Measurements from ENCODE around the gene PLD1.

The PLD1 gene

DNA sequence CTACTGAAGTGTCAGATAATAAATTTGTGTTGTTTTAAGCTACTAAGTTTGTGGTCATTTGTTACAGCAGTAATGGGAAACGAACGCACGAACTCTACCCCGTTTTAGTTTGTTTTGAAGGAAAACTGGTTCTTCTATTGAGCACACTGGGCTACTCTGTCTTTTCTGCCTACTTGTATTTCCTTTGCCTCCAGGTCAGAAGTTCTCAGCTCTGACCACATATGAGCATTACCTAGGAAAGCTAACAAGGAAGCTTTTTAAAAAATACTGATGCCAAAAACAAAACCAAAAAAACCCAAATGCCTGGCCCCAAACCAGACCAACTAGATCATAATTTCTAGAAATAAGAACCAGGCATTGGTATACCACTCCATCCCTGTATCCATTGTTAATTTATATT, 193.5 kb downstream of the PLD1 start (continued):
- TF ChIP-seq, protein P1, sequence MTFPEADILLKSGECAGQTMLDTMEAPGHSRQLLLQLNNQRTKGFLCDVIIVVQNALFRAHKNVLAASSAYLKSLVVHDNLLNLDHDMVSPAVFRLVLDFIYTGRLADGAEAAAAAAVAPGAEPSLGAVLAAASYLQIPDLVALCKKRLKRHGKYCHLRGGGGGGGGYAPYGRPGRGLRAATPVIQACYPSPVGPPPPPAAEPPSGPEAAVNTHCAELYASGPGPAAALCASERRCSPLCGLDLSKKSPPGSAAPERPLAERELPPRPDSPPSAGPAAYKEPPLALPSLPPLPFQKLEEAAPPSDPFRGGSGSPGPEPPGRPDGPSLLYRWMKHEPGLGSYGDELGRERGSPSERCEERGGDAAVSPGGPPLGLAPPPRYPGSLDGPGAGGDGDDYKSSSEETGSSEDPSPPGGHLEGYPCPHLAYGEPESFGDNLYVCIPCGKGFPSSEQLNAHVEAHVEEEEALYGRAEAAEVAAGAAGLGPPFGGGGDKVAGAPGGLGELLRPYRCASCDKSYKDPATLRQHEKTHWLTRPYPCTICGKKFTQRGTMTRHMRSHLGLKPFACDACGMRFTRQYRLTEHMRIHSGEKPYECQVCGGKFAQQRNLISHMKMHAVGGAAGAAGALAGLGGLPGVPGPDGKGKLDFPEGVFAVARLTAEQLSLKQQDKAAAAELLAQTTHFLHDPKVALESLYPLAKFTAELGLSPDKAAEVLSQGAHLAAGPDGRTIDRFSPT (tag by site-specific recombination; IDR thresholded peaks at IDR 0.05) = no peak
- TF ChIP-seq IKZF3 (tag by site-specific recombination; IDR thresholded peaks at IDR 0.05) = no peak
- TF ChIP-seq ZBTB1 (tag by site-specific recombination; IDR thresholded peaks at IDR 0.05) = no peak
- no peak for TF ChIP-seq ZNF10 (tag by site-specific recombination; IDR thresholded peaks at IDR 0.05)
- TF ChIP-seq ZNF707 (tag by site-specific recombination; IDR thresholded peaks at IDR 0.05) = no peak

DNA sequence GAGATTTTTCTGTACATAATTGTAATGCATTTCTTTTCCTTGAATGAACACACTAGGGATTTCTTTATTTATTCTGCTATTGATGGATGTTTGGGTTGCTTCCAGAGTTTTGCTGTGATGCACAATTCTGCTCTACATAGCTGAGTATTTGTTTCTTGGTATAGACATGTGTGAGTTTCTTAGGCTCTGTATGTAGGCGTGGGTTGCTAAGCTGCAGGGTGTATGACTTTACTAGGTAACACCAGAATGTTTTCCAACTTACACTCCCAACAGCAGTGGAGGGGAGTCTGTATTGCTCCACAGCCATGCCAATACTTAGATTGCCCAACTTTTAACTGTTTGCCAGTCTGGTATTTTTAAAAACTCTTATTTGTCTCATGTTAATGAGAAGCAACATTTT, 194.6 kb downstream of the PLD1 start:
- H3K27ac ChIP-seq (ENCODE audit: extremely low read depth, low read depth, low read length) = no peak overlapping the region
- ChIA-PET POLR2A (no interaction called here), CTCF (no interaction called here)
- 0 out of 2 replicates have a peak, but pooled peaks cover 3% of the 10 kb centered on the region for H3K4me1 ChIP-seq (ENCODE audit: control insufficient read depth, insufficient read depth, low read length)
- no peaks in the 10 kb centered on the region for H3K9me3 ChIP-seq (ENCODE audit: control insufficient read depth, insufficient read depth, low read depth, low read length)
- H3K36me3 ChIP-seq (ENCODE audit: control insufficient read depth in 2 of 2, insufficient read depth in 1 of 2, low read length in 2 of 2) = peaks cover 0 to 7% of the 10 kb centered on the region in 2 experiments; a peak in 1 of 3 replicates
- no peak for TF ChIP-seq KLF8 (tag by site-specific recombination; IDR thresholded peaks at IDR 0.05)
- no peak for TF ChIP-seq GLI2 (tag by site-specific recombination; IDR thresholded peaks at IDR 0.05; ENCODE audit: borderline replicate concordance, low read depth)
- TF ChIP-seq ZNF416 (tag by site-specific recombination; IDR thresholded peaks at IDR 0.05) = no peak
- no peak for TF ChIP-seq ZNF214 (tag by site-specific recombination; IDR thresholded peaks at IDR 0.05; ENCODE audit: borderline replicate concordance)
- TF ChIP-seq, protein P2, sequence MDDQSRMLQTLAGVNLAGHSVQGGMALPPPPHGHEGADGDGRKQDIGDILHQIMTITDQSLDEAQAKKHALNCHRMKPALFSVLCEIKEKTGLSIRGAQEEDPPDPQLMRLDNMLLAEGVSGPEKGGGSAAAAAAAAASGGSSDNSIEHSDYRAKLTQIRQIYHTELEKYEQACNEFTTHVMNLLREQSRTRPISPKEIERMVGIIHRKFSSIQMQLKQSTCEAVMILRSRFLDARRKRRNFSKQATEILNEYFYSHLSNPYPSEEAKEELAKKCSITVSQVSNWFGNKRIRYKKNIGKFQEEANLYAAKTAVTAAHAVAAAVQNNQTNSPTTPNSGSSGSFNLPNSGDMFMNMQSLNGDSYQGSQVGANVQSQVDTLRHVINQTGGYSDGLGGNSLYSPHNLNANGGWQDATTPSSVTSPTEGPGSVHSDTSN (CRISPR knock-in tag; IDR thresholded peaks at IDR 0.05) = no peak
- peak; percentile 8; the same call in 1 of the 2 replicates for TF ChIP-seq ZFHX2 (tag by site-specific recombination; conservative IDR thresholded peaks at IDR 0.05)
- TF ChIP-seq, protein P3, sequence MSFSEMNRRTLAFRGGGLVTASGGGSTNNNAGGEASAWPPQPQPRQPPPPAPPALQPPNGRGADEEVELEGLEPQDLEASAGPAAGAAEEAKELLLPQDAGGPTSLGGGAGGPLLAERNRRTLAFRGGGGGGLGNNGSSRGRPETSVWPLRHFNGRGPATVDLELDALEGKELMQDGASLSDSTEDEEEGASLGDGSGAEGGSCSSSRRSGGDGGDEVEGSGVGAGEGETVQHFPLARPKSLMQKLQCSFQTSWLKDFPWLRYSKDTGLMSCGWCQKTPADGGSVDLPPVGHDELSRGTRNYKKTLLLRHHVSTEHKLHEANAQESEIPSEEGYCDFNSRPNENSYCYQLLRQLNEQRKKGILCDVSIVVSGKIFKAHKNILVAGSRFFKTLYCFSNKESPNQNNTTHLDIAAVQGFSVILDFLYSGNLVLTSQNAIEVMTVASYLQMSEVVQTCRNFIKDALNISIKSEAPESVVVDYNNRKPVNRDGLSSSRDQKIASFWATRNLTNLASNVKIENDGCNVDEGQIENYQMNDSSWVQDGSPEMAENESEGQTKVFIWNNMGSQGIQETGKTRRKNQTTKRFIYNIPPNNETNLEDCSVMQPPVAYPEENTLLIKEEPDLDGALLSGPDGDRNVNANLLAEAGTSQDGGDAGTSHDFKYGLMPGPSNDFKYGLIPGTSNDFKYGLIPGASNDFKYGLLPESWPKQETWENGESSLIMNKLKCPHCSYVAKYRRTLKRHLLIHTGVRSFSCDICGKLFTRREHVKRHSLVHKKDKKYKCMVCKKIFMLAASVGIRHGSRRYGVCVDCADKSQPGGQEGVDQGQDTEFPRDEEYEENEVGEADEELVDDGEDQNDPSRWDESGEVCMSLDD (tag by site-specific recombination; IDR thresholded peaks at IDR 0.05) = no peak
- TF ChIP-seq, protein P4, sequence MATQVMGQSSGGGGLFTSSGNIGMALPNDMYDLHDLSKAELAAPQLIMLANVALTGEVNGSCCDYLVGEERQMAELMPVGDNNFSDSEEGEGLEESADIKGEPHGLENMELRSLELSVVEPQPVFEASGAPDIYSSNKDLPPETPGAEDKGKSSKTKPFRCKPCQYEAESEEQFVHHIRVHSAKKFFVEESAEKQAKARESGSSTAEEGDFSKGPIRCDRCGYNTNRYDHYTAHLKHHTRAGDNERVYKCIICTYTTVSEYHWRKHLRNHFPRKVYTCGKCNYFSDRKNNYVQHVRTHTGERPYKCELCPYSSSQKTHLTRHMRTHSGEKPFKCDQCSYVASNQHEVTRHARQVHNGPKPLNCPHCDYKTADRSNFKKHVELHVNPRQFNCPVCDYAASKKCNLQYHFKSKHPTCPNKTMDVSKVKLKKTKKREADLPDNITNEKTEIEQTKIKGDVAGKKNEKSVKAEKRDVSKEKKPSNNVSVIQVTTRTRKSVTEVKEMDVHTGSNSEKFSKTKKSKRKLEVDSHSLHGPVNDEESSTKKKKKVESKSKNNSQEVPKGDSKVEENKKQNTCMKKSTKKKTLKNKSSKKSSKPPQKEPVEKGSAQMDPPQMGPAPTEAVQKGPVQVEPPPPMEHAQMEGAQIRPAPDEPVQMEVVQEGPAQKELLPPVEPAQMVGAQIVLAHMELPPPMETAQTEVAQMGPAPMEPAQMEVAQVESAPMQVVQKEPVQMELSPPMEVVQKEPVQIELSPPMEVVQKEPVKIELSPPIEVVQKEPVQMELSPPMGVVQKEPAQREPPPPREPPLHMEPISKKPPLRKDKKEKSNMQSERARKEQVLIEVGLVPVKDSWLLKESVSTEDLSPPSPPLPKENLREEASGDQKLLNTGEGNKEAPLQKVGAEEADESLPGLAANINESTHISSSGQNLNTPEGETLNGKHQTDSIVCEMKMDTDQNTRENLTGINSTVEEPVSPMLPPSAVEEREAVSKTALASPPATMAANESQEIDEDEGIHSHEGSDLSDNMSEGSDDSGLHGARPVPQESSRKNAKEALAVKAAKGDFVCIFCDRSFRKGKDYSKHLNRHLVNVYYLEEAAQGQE (tag by site-specific recombination; IDR thresholded peaks at IDR 0.05) = no peak
- no peak overlapping the region for H3K4me3 ChIP-seq (ENCODE audit: low read depth, low read length)

DNA sequence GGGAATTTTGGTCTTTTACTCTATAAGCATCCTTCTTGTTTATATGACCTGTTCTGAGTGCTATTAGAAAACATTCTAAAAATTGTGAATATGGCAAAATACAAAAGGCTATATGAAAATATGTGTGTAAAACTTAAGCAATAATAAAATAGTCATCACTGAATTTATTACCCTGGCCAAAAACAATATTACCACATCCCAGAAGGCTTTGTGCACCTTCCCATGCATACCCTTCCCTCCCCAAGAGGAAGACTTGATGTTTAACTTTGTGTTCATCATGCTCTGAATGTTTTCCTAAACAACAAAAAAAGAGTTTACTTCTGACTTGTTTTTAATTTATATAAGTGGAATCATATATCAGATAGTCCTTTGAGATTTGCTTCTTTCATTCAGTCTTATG, 195.0 kb downstream of the PLD1 start:
- TF ChIP-seq, protein P5, sequence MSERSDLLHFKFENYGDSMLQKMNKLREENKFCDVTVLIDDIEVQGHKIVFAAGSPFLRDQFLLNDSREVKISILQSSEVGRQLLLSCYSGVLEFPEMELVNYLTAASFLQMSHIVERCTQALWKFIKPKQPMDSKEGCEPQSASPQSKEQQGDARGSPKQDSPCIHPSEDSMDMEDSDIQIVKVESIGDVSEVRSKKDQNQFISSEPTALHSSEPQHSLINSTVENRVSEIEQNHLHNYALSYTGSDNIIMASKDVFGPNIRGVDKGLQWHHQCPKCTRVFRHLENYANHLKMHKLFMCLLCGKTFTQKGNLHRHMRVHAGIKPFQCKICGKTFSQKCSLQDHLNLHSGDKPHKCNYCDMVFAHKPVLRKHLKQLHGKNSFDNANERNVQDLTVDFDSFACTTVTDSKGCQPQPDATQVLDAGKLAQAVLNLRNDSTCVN (tag by site-specific recombination; optimal IDR thresholded peaks at IDR 0.05) = no peak
- no peak for TF ChIP-seq ZNF426 (tag by site-specific recombination; IDR thresholded peaks at IDR 0.05)
- TF ChIP-seq ZNF654 (tag by site-specific recombination; IDR thresholded peaks at IDR 0.05; ENCODE audit: low read depth) = no peak
- no peak for TF ChIP-seq GLI2 (tag by site-specific recombination; IDR thresholded peaks at IDR 0.05; ENCODE audit: borderline replicate concordance, low read depth)
- no peak for TF ChIP-seq ZNF10 (tag by site-specific recombination; IDR thresholded peaks at IDR 0.05)
- no peak for TF ChIP-seq ZNF623 (tag by site-specific recombination; IDR thresholded peaks at IDR 0.05)
- no peak for TF ChIP-seq ZNF777 (tag by site-specific recombination; IDR thresholded peaks at IDR 0.05; ENCODE audit: borderline replicate concordance)
- no peak for TF ChIP-seq ZBTB17 (tag by site-specific recombination; IDR thresholded peaks at IDR 0.05)
- TF ChIP-seq SP7 (tag by site-specific recombination; IDR thresholded peaks at IDR 0.05) = no peak
- no peak for TF ChIP-seq ZNF624 (tag by site-specific recombination; IDR thresholded peaks at IDR 0.05)
- no peak for TF ChIP-seq KLF9 (tag by site-specific recombination; IDR thresholded peaks at IDR 0.05; ENCODE audit: low read depth)
- TF ChIP-seq ZNF707 (tag by site-specific recombination; IDR thresholded peaks at IDR 0.05) = no peak
- Histone ChIP-seq H3K27ac (ENCODE audit: extremely low read depth, low read depth, low read length) (no peak overlapping the region), H3K36me3 (ENCODE audit: control insufficient read depth in 2 of 2, insufficient read depth in 1 of 2, low read length in 2 of 2) (peaks cover 0 to 7% of the 10 kb centered on the region in 2 experiments; a peak in 1 of 3 replicates), H3K9me3 (ENCODE audit: control insufficient read depth, insufficient read depth, low read depth, low read length) (no peaks in the 10 kb centered on the region), H3K4me1 (ENCODE audit: control insufficient read depth, insufficient read depth, low read length) (0 out of 2 replicates have a peak, but pooled peaks cover 2% of the 10 kb centered on the region), H3K4me3 (ENCODE audit: low read depth, low read length) (no peak overlapping the region)
- CTCF ChIA-PET = interaction anchor here (0.6 to 1.3 kb wide), 5 partner anchors 31 to 1129 kb away, joined by 3 to 5 read pairs (median 3); no protein-coding TSS in a partner anchor
- POLR2A ChIA-PET = no interaction called here

All from HEK293 (cell line).